ENCODE results near the gene TBC1D10B.
A peak's percentile ranks its signal among the peaks of the same experiment; 100 is the strongest.
"Not testable (repeated sequence)": the region's sequence is repeated elsewhere in the genome, so short reads cannot be mapped to it uniquely, and the experiment has no call there.

TBC1D10B gene

DNA sequence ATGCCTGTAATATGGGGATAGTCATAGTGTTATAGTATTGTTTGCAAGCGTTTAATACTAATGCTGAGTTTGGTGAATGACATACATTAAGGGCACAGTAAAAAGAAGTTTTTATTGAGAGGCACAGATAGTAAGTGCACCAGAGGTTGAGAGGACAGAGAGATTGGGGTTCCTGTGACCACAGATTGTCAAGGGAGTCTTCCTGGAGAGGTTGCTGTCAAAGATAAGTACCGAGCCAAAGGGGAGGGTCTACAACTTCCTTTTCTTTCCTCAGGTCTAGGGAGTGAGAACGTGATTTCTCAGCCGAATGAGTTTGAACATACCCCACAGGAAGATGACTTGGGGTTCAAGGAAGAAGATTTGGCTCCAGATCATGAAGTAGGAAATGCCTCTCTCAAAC is 26.8 kb upstream of the TBC1D10B start:
- no peak for DNase-seq

GRCh38 chr16:30396627-30397026 is 26.3 kb upstream of the TBC1D10B start:
- not testable (repeated sequence) for DNase-seq

- no peak for DNase-seq
Observed at GRCh38 chr16:30395992-30396585, 25.8 kb upstream of the TBC1D10B start.

DNA sequence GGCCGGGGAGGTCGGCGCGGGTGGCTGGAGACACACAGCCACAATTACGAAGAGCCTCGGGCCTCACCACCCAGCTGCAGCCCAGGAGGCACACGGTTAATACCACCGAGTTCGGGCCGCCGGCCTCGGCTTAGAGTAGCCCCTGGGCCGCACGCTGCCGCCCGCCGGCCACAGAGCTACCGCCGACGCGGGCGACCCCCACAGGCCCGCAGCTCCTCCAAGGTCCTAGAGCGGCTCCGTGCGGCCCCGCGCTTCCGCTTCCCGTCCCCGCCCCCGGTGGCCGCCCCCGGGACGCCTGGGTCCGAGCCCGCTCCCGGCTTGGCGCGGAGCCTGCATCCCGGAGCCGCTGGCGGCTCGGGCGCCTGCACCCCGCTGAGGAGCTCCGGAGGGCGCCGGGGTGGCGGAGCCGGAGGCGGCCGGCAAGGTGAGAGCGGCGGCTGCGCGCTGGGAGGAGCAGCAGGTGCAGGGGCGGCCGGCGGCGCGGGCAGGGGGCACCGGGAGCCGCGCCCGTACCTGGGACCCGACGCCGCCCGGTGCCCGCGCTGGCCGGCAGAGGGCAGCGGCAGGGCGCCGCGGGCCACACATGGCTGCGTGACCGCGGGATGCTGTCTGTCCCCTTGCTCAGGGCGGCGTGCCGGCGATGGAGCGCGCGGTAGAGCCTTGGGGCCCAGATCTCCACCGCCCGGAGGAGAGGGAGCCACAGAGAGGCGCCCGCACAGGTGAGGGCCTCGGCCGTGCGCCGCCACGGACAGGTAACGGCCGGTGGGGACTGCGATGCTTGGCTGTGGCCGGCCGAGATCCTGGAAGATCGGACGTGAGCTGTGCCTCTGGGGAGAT is 25.1 kb upstream of the TBC1D10B start, which contains the start of gene ZNF48:
Gene ZNF48, plus strand, starts transcription at position 266 of the 837 bp plus-strand sequence. Its CDS starts 375 bp downstream, at position 641.
- DNase-seq = peak; percentile 84

- DNase-seq = no peak
Observed at GRCh38 chr16:30394592-30395154, 24.4 kb upstream of the TBC1D10B start.

DNA sequence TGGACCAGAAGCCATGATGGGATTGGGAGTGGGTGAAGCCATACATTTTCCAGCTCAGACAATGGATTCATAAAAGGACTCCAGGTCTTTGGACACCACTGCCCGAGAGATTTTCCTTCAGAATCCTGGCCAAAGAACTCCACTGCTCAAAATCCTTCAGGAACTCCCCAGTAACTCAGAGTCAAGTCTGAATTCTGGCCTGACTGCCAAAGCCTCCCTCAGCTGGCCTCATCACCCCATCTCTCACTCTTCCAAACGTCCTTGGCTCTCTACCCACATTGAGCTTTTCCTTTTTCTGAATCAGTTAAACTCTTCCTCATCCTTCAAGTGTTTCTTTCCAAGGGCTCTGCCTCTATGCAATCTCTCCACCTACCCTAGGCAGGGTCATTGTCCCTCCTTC is 13.2 kb upstream of the TBC1D10B start:
- no peak for DNase-seq

- no peak for DNase-seq
Observed at GRCh38 chr16:30382111-30382881, 12.0 kb upstream of the TBC1D10B start, which contains the start of gene SEPTIN1. SEPTIN1 (minus strand) TSS chr16:30382561; CDS start chr16:30382542, 19 bp downstream.

- no peak for DNase-seq
Observed at GRCh38 chr16:30381291-30382041, 11.2 kb upstream of the TBC1D10B start.

DNA sequence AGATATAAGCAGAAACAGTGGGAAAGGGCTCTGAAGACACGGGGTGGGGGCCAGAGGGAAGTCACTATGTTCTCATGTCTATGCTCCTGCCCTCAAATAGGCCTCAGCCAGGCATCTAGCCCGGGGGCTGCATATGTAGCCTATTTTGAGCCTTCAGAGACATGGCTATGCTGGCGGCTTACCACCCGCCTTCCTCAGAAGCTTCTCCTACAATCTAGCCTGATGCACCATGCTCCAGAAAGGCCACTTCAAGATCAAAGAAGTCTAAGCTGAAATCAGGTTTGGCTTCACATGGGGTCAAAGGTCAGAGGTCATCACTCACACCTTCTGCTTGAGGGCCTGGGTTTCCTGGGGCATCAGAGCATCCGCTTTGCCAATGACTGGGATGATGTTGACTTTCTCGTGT is 10.5 kb upstream of the TBC1D10B start:
- no peak for DNase-seq

DNA sequence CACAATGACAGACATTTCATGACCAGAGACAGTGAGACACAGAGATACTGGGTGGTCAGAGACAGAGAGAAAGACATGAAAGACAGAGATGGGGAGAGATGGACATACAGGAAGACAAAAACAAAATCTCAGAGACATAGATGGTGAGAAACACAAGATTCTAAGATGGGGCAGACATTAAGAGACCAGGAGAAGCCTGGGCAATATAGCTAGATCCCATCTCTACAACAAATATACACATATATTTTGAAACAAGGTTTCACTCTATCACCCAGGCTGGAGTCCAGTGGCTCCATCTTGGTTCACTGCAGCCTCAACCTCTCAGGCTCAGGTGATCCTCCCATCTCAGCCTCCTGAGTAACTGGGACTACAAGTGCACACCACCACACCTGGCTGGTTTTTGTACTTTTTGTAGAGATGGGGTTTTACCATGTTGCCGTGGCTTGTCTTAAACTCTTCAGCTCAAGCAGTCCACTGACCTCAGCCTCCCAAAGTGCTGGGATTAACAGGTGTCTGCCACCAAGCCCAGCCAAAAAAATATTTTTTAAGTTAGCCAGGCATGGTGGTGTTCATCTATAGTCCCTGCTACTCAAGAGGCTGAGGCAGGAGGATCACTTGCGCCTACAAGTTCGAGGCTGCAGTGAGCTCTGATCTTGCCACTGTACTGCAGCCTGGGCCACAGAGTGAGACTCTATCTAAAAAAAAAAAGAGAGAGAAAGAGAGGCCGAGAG is 9.9 kb upstream of the TBC1D10B start:
- no peak for DNase-seq

DNA sequence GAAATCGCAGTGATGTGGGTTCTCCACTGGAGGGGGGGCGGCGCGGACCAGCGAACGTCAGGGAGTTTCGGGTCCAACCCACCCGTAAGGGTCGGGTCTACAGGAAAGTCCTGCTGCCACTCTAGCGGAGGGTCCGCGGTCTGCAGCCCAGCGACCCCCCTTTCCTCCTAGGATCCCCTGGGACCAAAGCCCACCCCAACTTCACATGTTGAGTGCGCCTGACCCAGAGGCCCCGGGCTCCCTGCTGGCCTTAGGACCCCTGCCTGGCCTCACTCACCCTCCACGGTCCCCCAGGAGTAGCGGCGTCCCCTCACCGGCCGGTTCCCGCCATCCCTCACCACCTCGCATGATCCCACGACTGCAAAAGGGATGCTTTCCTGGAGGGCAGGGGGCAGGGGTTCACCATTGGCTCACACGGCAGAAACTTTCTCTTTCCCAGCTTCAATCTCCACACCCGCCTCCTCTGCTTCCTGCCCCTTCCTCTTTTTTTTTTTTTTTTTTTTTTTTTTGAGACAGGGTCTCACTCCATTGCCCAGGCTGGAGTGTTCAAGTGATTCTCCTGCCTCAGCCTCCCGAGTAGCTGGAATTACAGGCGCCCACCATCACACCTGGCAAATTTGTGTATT is 9.0 kb upstream of the TBC1D10B start:
- DNase-seq = no peak

- DNase-seq = peak; percentile 96
Observed at GRCh38 chr16:30378236-30379157, 8.2 kb upstream of the TBC1D10B start.

GRCh38 chr16:30377812-30378235 is 7.5 kb upstream of the TBC1D10B start:
- DNase-seq = peak; percentile 84

- DNase-seq = no peak
Observed at GRCh38 chr16:30377050-30377811, 6.9 kb upstream of the TBC1D10B start.

DNA sequence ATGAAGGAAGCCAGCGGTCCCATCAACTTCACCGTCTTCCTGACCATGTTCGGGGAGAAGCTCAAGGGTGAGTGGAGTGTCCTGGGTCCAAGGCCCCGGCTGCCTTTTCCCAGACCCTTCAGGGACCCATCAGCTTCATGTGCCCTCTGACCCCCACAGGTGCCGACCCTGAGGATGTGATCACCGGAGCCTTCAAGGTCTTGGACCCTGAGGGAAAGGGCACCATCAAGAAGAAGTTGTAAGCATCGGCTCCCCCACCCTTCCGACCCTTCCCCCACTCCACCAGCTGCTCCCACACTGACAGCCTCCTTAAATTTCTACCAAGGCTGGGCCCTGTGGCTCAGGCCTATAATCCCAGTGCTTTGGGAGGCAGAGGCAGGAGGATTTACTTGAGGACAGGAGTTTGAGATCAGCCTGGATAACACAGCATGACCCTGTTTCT is 6.2 kb upstream of the TBC1D10B start:
- DNase-seq = no peak

GRCh38 chr16:30375864-30376263 is 5.6 kb upstream of the TBC1D10B start:
- DNase-seq = no peak

- no peak for DNase-seq
Observed at GRCh38 chr16:30374538-30374937, 4.2 kb upstream of the TBC1D10B start, which contains the start of gene MYL11. MYL11 (plus strand) TSS chr16:30374802; CDS start chr16:30374858, 56 bp downstream.

GRCh38 chr16:30372725-30373124 is 2.4 kb upstream of the TBC1D10B start:
- DNase-seq = no peak
